GM12878 (cell line): Measurements from ENCODE around the gene TUFM. TPM values are rescaled to one million over a fixed set of nuclear protein-coding genes. Genes with fewer than 3 reads are reported as not detected.

Experiments
- ATAC-seq: fragments of 200-7000 bp; cut with Tn5 transposase; 3 replicates; pipeline ENCODE4 v1.9.1; 2020; ENCODE audit warnings: mild to moderate bottlenecking, moderate library complexity
- BruUV-seq: library from RNA; stranded (reverse); fragments of 400-500 nt; replicated peaks from 2 replicates; lab custom pipeline; 2021; lab: Mats Ljungman, UMichigan
- CTCF ChIA-PET: fragments of 300-600 bp; sonication (Branson Sonifier 250); formaldehyde crosslinking; extraction: SDS; loops from one replicate; lab custom pipeline; 2021; ENCODE audit warnings: inconsistent platforms; lab: Yijun Ruan, JAX
- POLR2A ChIA-PET: fragments of 350-600 bp; formaldehyde crosslinking; extraction: SDS; loops from one replicate; lab custom pipeline; 2021; ENCODE audit warnings: inconsistent platforms; lab: Charles Lee
- RAD21 ChIA-PET: fragments of 300-600 bp; sonication (Branson Sonifier 250); formaldehyde crosslinking; loops from one replicate; lab custom pipeline; 2023; ENCODE audit warnings: antibody characterized with exemption; ENCODE audit not compliant: unreplicated experiment; lab: Charles Lee
- SMC1A ChIA-PET: fragments of 300-600 bp; sonication (Branson Sonifier 250); formaldehyde crosslinking; loops from one replicate; lab custom pipeline; 2023; ENCODE audit not compliant: unreplicated experiment, uncharacterized antibody; lab: Charles Lee
- DNase-seq: peaks from one replicate; pipeline ENCODE4 v3.0.0-alpha.2; 2011; ENCODE audit warnings: low read depth, low spot score
- FAIRE-seq: peaks from 3 replicates; lab custom pipeline; 2011; peaks lifted over from hg19 to GRCh38; lab: Jason Lieb, UNC
- H2AFZ ChIP-seq: 2 replicates; pipeline ENCODE4 v1.6.0; 2011; ENCODE audit warnings: low read depth, low read length, control low read depth; ENCODE audit not compliant: control insufficient read depth
- H3K27ac ChIP-seq: 2 replicates; pipeline ENCODE4 v1.5.1; 2011; ENCODE audit warnings: control low read depth; ENCODE audit not compliant: control insufficient read depth, insufficient read depth
- H3K27me3 ChIP-seq, 2 experiments: replicated peaks in 1 of 2; 2 replicates each; pipeline versions ENCODE4 v1.6.0 to v1.6.1; 2011; ENCODE audit warnings: low read length in 1 of 2; ENCODE audit not compliant: control insufficient read depth in 2 of 2, insufficient read depth in 2 of 2
- H3K36me3 ChIP-seq, 2 experiments: 2 replicates each; pipeline ENCODE4 v1.5.1; 2011; ENCODE audit warnings: low read length in 1 of 2; ENCODE audit not compliant: control insufficient read depth in 2 of 2, insufficient read depth in 2 of 2
- H3K4me1 ChIP-seq: 2 replicates; pipeline ENCODE4 v1.6.1; 2011; ENCODE audit warnings: mild to moderate bottlenecking, low read length, moderate library complexity, mixed read lengths; ENCODE audit not compliant: control insufficient read depth, insufficient read depth
- H3K4me2 ChIP-seq: 2 replicates; pipeline ENCODE4 v1.6.0; 2011; ENCODE audit warnings: control low read depth; ENCODE audit not compliant: control insufficient read depth, insufficient read depth
- H3K4me3 ChIP-seq: fragments of 200-600 bp; sonication (generic); 2 replicates; pipeline ENCODE4 v1.5.1; 2016
- H3K79me2 ChIP-seq: 2 replicates; pipeline ENCODE4 v1.6.0; 2011; ENCODE audit warnings: low read length; ENCODE audit not compliant: control insufficient read depth, insufficient read depth
- H3K9ac ChIP-seq: 2 replicates; pipeline ENCODE4 v1.8.0; 2011; ENCODE audit warnings: low read length, control low read depth, mixed read lengths; ENCODE audit not compliant: control insufficient read depth, insufficient read depth
- H3K9me3 ChIP-seq: replicated peaks from 3 replicates; pipeline ENCODE4 v1.5.1; 2011; ENCODE audit warnings: mild to moderate bottlenecking, low read length; ENCODE audit not compliant: control insufficient read depth, insufficient read depth
- H4K20me1 ChIP-seq: 2 replicates; pipeline ENCODE4 v1.6.0; 2011; ENCODE audit not compliant: control insufficient read depth, insufficient read depth
- BCL11A ChIP-seq: IDR thresholded peaks from 2 replicates; pipeline ENCODE4 v1.6.1; 2011; ENCODE audit warnings: low read depth, low read length
- SMARCA5 ChIP-seq: fragments of 450-650 bp; IDR thresholded peaks from 2 replicates; pipeline ENCODE4 v1.6.1; 2017; ENCODE audit warnings: mild to moderate bottlenecking
- ZSCAN29 ChIP-seq: fragments of 450-650 bp; IDR thresholded peaks from 2 replicates; pipeline ENCODE4 v1.6.1; 2017; ENCODE audit warnings: mild to moderate bottlenecking, moderate library complexity
- WGBS: methylation state at CpG from one replicate; pipeline ENCODE4 v1.1.6; 2016; ENCODE audit warnings: low lambda C conversion rate; ENCODE audit not compliant: insufficient replicate concordance, insufficient coverage; ENCODE audit errors: missing lambda C conversion rate; 5-methylcytosine and 5-hydroxymethylcytosine counted together
- in situ Hi-C: fragments of 300-500 bp; cut with MboI; formaldehyde crosslinking; loops from 9 replicates; pipeline ENCODE4 v1.14.3; 2018; ENCODE audit warnings: mixed read lengths
- intact Hi-C: fragments of 100-400 bp; cut with micrococcal nuclease; formaldehyde crosslinking; loops from one replicate; pipeline ENCODE4 v1.14.2; 2022; ENCODE audit not compliant: unreplicated experiment
- polyA plus RNA-seq, 11 experiments: library from polyadenylated mRNA; depleted of rRNA in 4 of 11; unstranded in 6 of 11; stranded (reverse) in 5 of 11; fragments of >200 nt; fragmentation: Nextera tagmentation in 4 of 11; fragmentation: Illumina TruSeq in 1 of 11; extraction: Ambion mirVana in 4 of 11; extraction: Trizol in 1 of 11; gene quantifications; 1 replicate in 1 of 11; 2 replicates in 10 of 11; pipeline versions ENCODE4 v1.2.1 to v1.2.3, GENCODE V29; 2011 to 2016; ENCODE audit warnings: inconsistent platforms in 2 of 11, missing spikeins in 2 of 11, low read depth in 1 of 11
- total RNA-seq, 4 experiments: library from RNA; depleted of rRNA in 3 of 4; stranded (reverse); fragments of >200 nt in 3 of 4; fragmentation: Illumina TruSeq in 1 of 4; extraction: Trizol in 1 of 4; gene quantifications; 2 replicates each; pipeline versions ENCODE4 v1.2.1 to v1.2.3, GENCODE V29; 2013 to 2021
- TF ChIP-seq, protein P1 (sequence below): fragments of 450-650 bp; IDR thresholded peaks from 2 replicates; pipeline ENCODE4 v1.6.1; 2017; ENCODE audit warnings: mild to moderate bottlenecking, moderate library complexity

Gene TUFM
- total and polyA plus RNA-seq, 10 of the 15 experiments (the other 5 are each of a cell fraction or from before 2014, with no cell fraction given), result 23.4 to 354 (median 182) TPM

DNA sequence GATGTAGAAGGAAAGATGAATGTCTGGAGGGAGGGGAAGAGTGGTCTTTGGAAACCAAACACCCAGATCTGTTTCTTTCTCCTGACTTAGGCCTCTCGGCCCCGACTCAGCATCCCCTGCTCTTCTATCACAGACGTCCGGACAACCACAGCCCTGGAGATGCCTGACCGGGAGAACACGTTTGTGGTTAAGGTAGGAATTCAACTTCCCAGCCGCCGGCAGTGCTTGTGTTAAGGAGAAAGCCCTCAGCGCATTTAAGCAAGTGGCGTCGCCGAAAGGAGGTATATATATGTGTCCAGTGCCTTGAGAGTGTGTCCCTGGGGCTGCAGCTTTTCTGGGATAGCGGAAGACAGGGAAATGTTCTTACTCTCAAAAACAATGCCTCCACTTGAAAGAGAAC, 21.1 kb upstream of the TUFM start:
- 95% methylated on average over 13 of the region's 13 CpGs for WGBS
- in situ Hi-C loops (no loop called here), intact Hi-C loops (no loop called here)
- no peaks in the 10 kb centered on the region for H4K20me1 ChIP-seq
- H3K4me3 ChIP-seq, result no peak overlapping the region
- DNase-seq (no peak), FAIRE-seq (no peak), ATAC-seq (no peak)
- H2AFZ ChIP-seq, result no peak overlapping the region
- SMC1A ChIA-PET, result interaction anchor here (1.2 kb wide), 1 partner anchor 80 kb away, joined by 3 read pairs; no protein-coding TSS in a partner anchor
- H3K36me3 ChIP-seq, result peaks cover 13 to 18% of the 10 kb centered on the region in 2 experiments
- BruUV-seq, result no TSS peak
- no peak overlapping the region for H3K27ac ChIP-seq
- no peaks in the 10 kb centered on the region for H3K27me3 ChIP-seq
- H3K79me2 ChIP-seq, result peaks cover 28% of the 10 kb centered on the region
- POLR2A ChIA-PET, result interaction anchor here (1.6 kb wide), 1 partner anchor 66 kb away, joined by 5 read pairs; no protein-coding TSS in a partner anchor
- peaks cover 6% of the 10 kb centered on the region for H3K4me1 ChIP-seq
- H3K9me3 ChIP-seq, result no peaks in the 10 kb centered on the region
- no peak overlapping the region for H3K9ac ChIP-seq
- H3K4me2 ChIP-seq, result no peak overlapping the region
- TF ChIP-seq, protein P1, sequence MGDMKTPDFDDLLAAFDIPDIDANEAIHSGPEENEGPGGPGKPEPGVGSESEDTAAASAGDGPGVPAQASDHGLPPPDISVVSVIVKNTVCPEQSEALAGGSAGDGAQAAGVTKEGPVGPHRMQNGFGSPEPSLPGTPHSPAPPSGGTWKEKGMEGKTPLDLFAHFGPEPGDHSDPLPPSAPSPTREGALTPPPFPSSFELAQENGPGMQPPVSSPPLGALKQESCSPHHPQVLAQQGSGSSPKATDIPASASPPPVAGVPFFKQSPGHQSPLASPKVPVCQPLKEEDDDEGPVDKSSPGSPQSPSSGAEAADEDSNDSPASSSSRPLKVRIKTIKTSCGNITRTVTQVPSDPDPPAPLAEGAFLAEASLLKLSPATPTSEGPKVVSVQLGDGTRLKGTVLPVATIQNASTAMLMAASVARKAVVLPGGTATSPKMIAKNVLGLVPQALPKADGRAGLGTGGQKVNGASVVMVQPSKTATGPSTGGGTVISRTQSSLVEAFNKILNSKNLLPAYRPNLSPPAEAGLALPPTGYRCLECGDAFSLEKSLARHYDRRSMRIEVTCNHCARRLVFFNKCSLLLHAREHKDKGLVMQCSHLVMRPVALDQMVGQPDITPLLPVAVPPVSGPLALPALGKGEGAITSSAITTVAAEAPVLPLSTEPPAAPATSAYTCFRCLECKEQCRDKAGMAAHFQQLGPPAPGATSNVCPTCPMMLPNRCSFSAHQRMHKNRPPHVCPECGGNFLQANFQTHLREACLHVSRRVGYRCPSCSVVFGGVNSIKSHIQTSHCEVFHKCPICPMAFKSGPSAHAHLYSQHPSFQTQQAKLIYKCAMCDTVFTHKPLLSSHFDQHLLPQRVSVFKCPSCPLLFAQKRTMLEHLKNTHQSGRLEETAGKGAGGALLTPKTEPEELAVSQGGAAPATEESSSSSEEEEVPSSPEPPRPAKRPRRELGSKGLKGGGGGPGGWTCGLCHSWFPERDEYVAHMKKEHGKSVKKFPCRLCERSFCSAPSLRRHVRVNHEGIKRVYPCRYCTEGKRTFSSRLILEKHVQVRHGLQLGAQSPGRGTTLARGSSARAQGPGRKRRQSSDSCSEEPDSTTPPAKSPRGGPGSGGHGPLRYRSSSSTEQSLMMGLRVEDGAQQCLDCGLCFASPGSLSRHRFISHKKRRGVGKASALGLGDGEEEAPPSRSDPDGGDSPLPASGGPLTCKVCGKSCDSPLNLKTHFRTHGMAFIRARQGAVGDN, result no peak
- no peak for TF ChIP-seq SMARCA5
- TF ChIP-seq ZSCAN29, result no peak
- TF ChIP-seq BCL11A, result no peak
- RAD21 ChIA-PET, result no interaction called here
- CTCF ChIA-PET, result no interaction called here
